ENCODE results near the gene PTPRM. TPM values are rescaled to one million over a fixed set of nuclear protein-coding genes. Genes with fewer than 3 reads are reported as not detected.

The PTPRM gene
- total RNA-seq, 4 donors from 2014 or later, result 21.4 to 41.8 (median 29.6) TPM

- intact Hi-C loops (cut with DNase I; ENCODE audit: low total_unique reads), result no loop called here
- TF ChIP-seq POLR2A (IDR thresholded peaks at IDR 0.05), result no peak
- no peak for TF ChIP-seq CTCF (IDR thresholded peaks at IDR 0.05)
- WGBS, 2 donors, result 65 to 68% methylated on average over 7 of the region's 7 CpGs
- no peak for DNase-seq (ENCODE audit: low spot score in 2 of 2)
- H3K4me3 ChIP-seq (ENCODE audit: low read depth, poor library complexity, severe bottlenecking), result no peak overlapping the region
Measured at GRCh38 chr18:8020132-8020846, 453.2 kb downstream of the PTPRM start.

GRCh38 chr18:8029061-8029460 is 461.9 kb downstream of the PTPRM start:
- TF ChIP-seq POLR2A (IDR thresholded peaks at IDR 0.05), result no peak
- no peak for TF ChIP-seq CTCF (IDR thresholded peaks at IDR 0.05)
- H3K4me3 ChIP-seq (ENCODE audit: low read depth, poor library complexity, severe bottlenecking), result no peak overlapping the region
- no peak for DNase-seq (ENCODE audit: low spot score in 2 of 2)
- intact Hi-C loops (cut with DNase I; ENCODE audit: low total_unique reads), result no loop called here

- H3K4me3 ChIP-seq (ENCODE audit: low read depth, poor library complexity, severe bottlenecking), result no peak overlapping the region
- no peak for DNase-seq (ENCODE audit: low spot score in 2 of 2)
- TF ChIP-seq CTCF (IDR thresholded peaks at IDR 0.05) (no peak), POLR2A (IDR thresholded peaks at IDR 0.05) (no peak)
- intact Hi-C loops (cut with DNase I; ENCODE audit: low total_unique reads), result no loop called here
- WGBS, 2 donors, result 94 to 95% methylated on average over 8 of the region's 8 CpGs
Measured at GRCh38 chr18:8029731-8030130, 462.6 kb downstream of the PTPRM start.

- intact Hi-C loops (cut with DNase I; ENCODE audit: low total_unique reads), result no loop called here
- WGBS, 2 donors, result 91 to 92% methylated on average over 4 of the region's 4 CpGs
- no peak overlapping the region for H3K4me3 ChIP-seq (ENCODE audit: low read depth, poor library complexity, severe bottlenecking)
- no peak for TF ChIP-seq POLR2A (IDR thresholded peaks at IDR 0.05)
- no peak for TF ChIP-seq CTCF (IDR thresholded peaks at IDR 0.05)
- no peak for DNase-seq (ENCODE audit: low spot score in 2 of 2)
Measured at GRCh38 chr18:8030201-8030600, 463.1 kb downstream of the PTPRM start.

- no peak overlapping the region for H3K4me3 ChIP-seq (ENCODE audit: low read depth, poor library complexity, severe bottlenecking)
- DNase-seq (ENCODE audit: low spot score in 2 of 2), result no peak
- intact Hi-C loops (cut with DNase I; ENCODE audit: low total_unique reads), result no loop called here
- TF ChIP-seq POLR2A (IDR thresholded peaks at IDR 0.05) (no peak), CTCF (IDR thresholded peaks at IDR 0.05) (no peak)
- WGBS, 2 donors, result 76 to 81% methylated on average over 3 of the region's 3 CpGs
Measured at GRCh38 chr18:8031496-8031895, 464.4 kb downstream of the PTPRM start.

GRCh38 chr18:8034674-8035073 is 467.6 kb downstream of the PTPRM start:
- no peak overlapping the region for H3K4me3 ChIP-seq (ENCODE audit: low read depth, poor library complexity, severe bottlenecking)
- TF ChIP-seq CTCF (IDR thresholded peaks at IDR 0.05), result no peak
- 92 to 93% methylated on average over 1 of the region's 1 CpG for WGBS, 2 donors
- no peak for DNase-seq (ENCODE audit: low spot score in 2 of 2)
- intact Hi-C loops (cut with DNase I; ENCODE audit: low total_unique reads), result no loop called here

Measured in lower leg skin (tissue), 4 donors.